Peyer's patch (tissue), 4 donors: ENCODE results near the gene SPINK1. TPM values are rescaled to one million over a fixed set of nuclear protein-coding genes. Genes with fewer than 3 reads are reported as not detected.

Source experiments
- DNase-seq, 3 donors: peaks; one replicate each; pipeline ENCODE4 v3.0.0-alpha.2; 2017 to 2019
- H3K27ac ChIP-seq, 4 donors: fragments of 200-600 bp; sonication (generic); one replicate each; pipeline ENCODE4 v1.5.1; 2016 to 2019
- H3K27me3 ChIP-seq, 2 donors: fragments of 200-600 bp; sonication (generic); one replicate each; pipeline ENCODE4 v1.5.1; 2019
- H3K36me3 ChIP-seq, 3 donors: fragments of 200-600 bp; sonication (generic); one replicate each; pipeline ENCODE4 v1.5.1; 2016 to 2019
- H3K4me1 ChIP-seq, 4 donors: fragments of 200-600 bp; sonication (generic); one replicate each; pipeline ENCODE4 v1.5.1; 2016 to 2019
- H3K4me3 ChIP-seq, 4 donors: fragments of 200-600 bp; sonication (generic); 1 replicate in 3 of 4; 2 replicates in 1 of 4; pipeline ENCODE4 v1.5.1; 2016 to 2019; ENCODE audit warnings: mild to moderate bottlenecking in 1 of 4
- H3K9me3 ChIP-seq, 4 donors: fragments of 200-600 bp; sonication (generic); one replicate each; pipeline ENCODE4 v1.5.1; 2016 to 2019; ENCODE audit warnings: mild to moderate bottlenecking in 1 of 4
- CTCF ChIP-seq, 6 experiments: fragments of 450-650 bp in 4 of 6; fragments of 200-600 bp in 2 of 6; sonication (generic) in 1 of 6; IDR thresholded peaks; one replicate each; pipeline ENCODE4 v1.5.1; 2017 to 2019; ENCODE audit warnings: antibody characterized with exemption in 6 of 6, mild to moderate bottlenecking in 3 of 6, moderate library complexity in 1 of 6
- POLR2A ChIP-seq, 2 donors: fragments of 450-650 bp; IDR thresholded peaks; one replicate each; pipeline ENCODE4 v1.5.1; 2017; ENCODE audit warnings: antibody characterized with exemption in 2 of 2, mild to moderate bottlenecking in 2 of 2, moderate library complexity in 2 of 2
- total RNA-seq, 4 donors: library from RNA; depleted of rRNA; stranded (reverse); fragments of >200 nt; gene quantifications; one replicate each; pipeline ENCODE4 v1.1.0, GENCODE V29; 2016

The SPINK1 gene
- total RNA-seq, 4 donors from 2014 or later = 46.2 to 436 (median 154) TPM

DNA sequence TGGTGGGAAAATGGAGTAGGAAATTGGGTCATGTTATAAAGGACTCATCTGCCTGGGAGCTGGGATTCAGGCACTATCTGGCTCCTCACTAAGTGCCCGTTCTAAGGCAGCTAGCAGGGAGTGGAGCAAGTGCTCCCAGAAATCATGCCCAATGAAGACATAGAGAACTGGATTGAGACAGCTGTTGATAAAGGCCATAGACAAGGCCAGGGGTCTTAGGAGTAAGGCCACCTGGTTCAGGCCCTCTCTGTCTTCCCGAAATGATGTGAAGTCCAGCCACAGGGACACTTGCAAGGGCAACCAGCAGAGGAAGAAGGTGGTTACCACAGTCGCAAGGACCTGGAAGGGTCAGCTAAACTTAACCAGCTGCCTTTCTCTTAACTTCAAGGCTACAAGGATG lies 20.1 kb upstream of the SPINK1 start:
- Histone ChIP-seq H3K27me3 (no peaks in the 10 kb centered on the region), H3K4me3 (no peak overlapping the region), H3K9me3 (no peaks in the 10 kb centered on the region), H3K4me1 (no peaks in the 10 kb centered on the region), H3K36me3 (no peaks in the 10 kb centered on the region), H3K27ac (no peak overlapping the region)
- DNase-seq = no peak
- TF ChIP-seq POLR2A (IDR thresholded peaks at IDR 0.05) (no peak), CTCF (IDR thresholded peaks at IDR 0.05) (no peak)

DNA sequence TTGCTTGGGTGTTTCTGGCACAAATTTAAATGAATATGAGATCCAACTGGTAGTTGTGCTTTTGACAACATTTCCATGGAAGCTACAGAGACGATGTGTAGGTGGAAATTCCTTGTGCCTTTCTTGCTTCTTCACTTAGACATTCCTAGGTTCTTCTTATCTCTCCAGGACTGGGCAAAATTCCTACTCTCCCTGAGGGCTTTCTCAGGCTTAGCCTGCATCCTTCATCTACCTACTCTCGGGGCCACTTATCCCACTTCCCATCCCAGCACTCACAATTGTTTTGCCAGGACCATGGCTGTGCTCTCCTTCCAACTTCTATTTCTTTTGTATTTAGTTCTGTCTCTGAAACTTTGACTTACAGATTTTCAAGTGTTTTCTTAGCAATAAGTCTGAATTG lies 17.8 kb upstream of the SPINK1 start:
- no peak for TF ChIP-seq CTCF (IDR thresholded peaks at IDR 0.05)
- H3K27ac ChIP-seq = no peak overlapping the region
- H3K4me1 ChIP-seq = no peaks in the 10 kb centered on the region
- no peaks in the 10 kb centered on the region for H3K27me3 ChIP-seq
- no peak overlapping the region for H3K4me3 ChIP-seq
- no peak for DNase-seq
- H3K36me3 ChIP-seq = no peaks in the 10 kb centered on the region
- H3K9me3 ChIP-seq = no peaks in the 10 kb centered on the region

GRCh38 chr5:147845618-147846017 lies 14.1 kb upstream of the SPINK1 start:
- no peak overlapping the region for H3K27ac ChIP-seq
- TF ChIP-seq POLR2A (IDR thresholded peaks at IDR 0.05) = no peak
- no peak for TF ChIP-seq CTCF (IDR thresholded peaks at IDR 0.05)
- H3K9me3 ChIP-seq = no peaks in the 10 kb centered on the region

GRCh38 chr5:147844846-147845245 lies 13.4 kb upstream of the SPINK1 start:
- H3K36me3 ChIP-seq = no peaks in the 10 kb centered on the region

More at GRCh38 chr5:147845618-147846017, 14.1 kb upstream of the SPINK1 start:
- no peak for DNase-seq
- Histone ChIP-seq H3K4me3 (no peak overlapping the region), H3K27me3 (no peaks in the 10 kb centered on the region), H3K4me1 (no peaks in the 10 kb centered on the region), H3K36me3 (no peaks in the 10 kb centered on the region)

DNA sequence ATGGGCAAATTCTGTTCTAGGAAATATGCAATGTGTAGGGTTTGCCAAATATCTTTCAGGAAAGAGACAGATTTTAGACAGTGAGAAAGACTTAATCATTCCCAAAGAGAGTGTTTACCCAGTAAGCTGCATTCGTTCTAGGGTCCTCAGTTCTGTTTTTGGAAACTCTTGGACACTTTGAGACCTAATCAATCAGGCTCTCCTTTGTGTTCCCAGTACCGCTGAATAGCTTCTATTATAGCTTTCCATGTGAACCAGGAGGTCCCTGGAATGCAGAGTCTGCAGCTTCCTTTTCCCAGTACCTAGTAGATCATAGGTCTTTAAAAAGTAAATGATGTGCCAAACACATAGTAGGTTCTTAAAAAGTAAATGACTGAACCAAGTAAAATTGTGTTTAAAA lies 11.4 kb upstream of the SPINK1 start:
- H3K9me3 ChIP-seq = no peaks in the 10 kb centered on the region
- H3K36me3 ChIP-seq = no peaks in the 10 kb centered on the region
- no peak overlapping the region for H3K4me3 ChIP-seq
- H3K27ac ChIP-seq = no peak overlapping the region
- H3K4me1 ChIP-seq = peaks cover 0 to 6% (median 2%) of the 10 kb centered on the region in 4 donors
- no peaks in the 10 kb centered on the region for H3K27me3 ChIP-seq
- DNase-seq = no peak
- TF ChIP-seq POLR2A (IDR thresholded peaks at IDR 0.05) (no peak), CTCF (IDR thresholded peaks at IDR 0.05) (no peak)

More at GRCh38 chr5:147844846-147845245, 13.4 kb upstream of the SPINK1 start:
- Histone ChIP-seq H3K9me3 (no peaks in the 10 kb centered on the region), H3K27me3 (no peaks in the 10 kb centered on the region), H3K27ac (no peak overlapping the region), H3K4me1 (no peaks in the 10 kb centered on the region), H3K4me3 (no peak overlapping the region)
- no peak for TF ChIP-seq CTCF (IDR thresholded peaks at IDR 0.05)
- DNase-seq = no peak

DNA sequence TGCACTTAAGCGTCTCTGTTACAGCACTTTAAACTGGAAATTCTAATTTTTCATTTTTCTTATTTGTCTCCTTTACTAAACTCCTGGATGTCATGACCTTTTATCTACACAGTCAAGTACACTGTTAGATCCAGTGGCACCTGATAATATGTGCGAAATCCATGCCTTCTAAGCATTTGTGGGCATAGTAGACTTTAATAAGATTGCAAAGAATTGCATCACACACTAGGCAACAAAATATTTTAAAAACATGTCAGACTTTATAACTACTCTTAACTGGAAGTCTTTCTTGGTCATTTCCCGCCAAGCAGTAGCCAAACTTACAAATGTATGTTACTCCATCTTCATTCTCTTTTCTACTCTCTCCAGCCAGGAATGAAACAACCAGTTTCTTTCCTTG lies 5.0 kb upstream of the SPINK1 start:
- Histone ChIP-seq H3K27ac (no peak overlapping the region), H3K27me3 (no peaks in the 10 kb centered on the region), H3K4me1 (peaks cover 0 to 30% (median 2%) of the 10 kb centered on the region in 4 donors), H3K4me3 (no peak overlapping the region), H3K9me3 (no peaks in the 10 kb centered on the region), H3K36me3 (no peaks in the 10 kb centered on the region)
- DNase-seq = no peak
- TF ChIP-seq POLR2A (IDR thresholded peaks at IDR 0.05) = no peak
- TF ChIP-seq CTCF (IDR thresholded peaks at IDR 0.05) = no peak
